ENCODE data around the gene PMPCA.

Gene PMPCA

GRCh38 chr9:136373300-136374182 lies 36.9 kb upstream of the PMPCA start, which contains the start of gene CARD9:
CARD9 (minus strand) TSS chr9:136373669; CDS start chr9:136372078, 1,591 bp downstream.
- DNase-seq (ENCODE audit: low read depth), result no peak

- DNase-seq (ENCODE audit: low read depth), result no peak
Measured at GRCh38 chr9:136374183-136374575, 36.3 kb upstream of the PMPCA start.

- DNase-seq (ENCODE audit: low read depth), result no peak
Measured at GRCh38 chr9:136375096-136375495, 35.4 kb upstream of the PMPCA start.

GRCh38 chr9:136376457-136376856 lies 34.0 kb upstream of the PMPCA start:
- DNase-seq (ENCODE audit: low read depth), result no peak

GRCh38 chr9:136377341-136378169 lies 32.9 kb upstream of the PMPCA start:
- DNase-seq (ENCODE audit: low read depth), result no peak

- no peak for DNase-seq (ENCODE audit: low read depth)
Measured at GRCh38 chr9:136378170-136379002, 32.1 kb upstream of the PMPCA start.

- DNase-seq (ENCODE audit: low read depth), result no peak
Measured at GRCh38 chr9:136379003-136379287, 31.5 kb upstream of the PMPCA start.

GRCh38 chr9:136379401-136379800 lies 31.1 kb upstream of the PMPCA start:
- no peak for DNase-seq (ENCODE audit: low read depth)

- DNase-seq (ENCODE audit: low read depth), result no peak
Measured at GRCh38 chr9:136379891-136380290, 30.6 kb upstream of the PMPCA start.

- DNase-seq (ENCODE audit: low read depth), result no peak
Measured at GRCh38 chr9:136380381-136380780, 30.1 kb upstream of the PMPCA start.

- DNase-seq (ENCODE audit: low read depth), result no peak
Measured at GRCh38 chr9:136381311-136381710, 29.1 kb upstream of the PMPCA start.

GRCh38 chr9:136381966-136382513 lies 28.4 kb upstream of the PMPCA start:
- DNase-seq (ENCODE audit: low read depth), result no peak

GRCh38 chr9:136383436-136383835 lies 27.0 kb upstream of the PMPCA start:
- DNase-seq (ENCODE audit: low read depth), result no peak

GRCh38 chr9:136385015-136385414 lies 25.4 kb upstream of the PMPCA start:
- no peak for DNase-seq (ENCODE audit: low read depth)

GRCh38 chr9:136386018-136386417 lies 24.4 kb upstream of the PMPCA start:
- DNase-seq (ENCODE audit: low read depth), result no peak

- DNase-seq (ENCODE audit: low read depth), result no peak
Measured at GRCh38 chr9:136387217-136387616, 23.2 kb upstream of the PMPCA start.

- no peak for DNase-seq (ENCODE audit: low read depth)
Measured at GRCh38 chr9:136389396-136389795, 21.1 kb upstream of the PMPCA start.

- DNase-seq (ENCODE audit: low read depth), result no peak
Measured at GRCh38 chr9:136391737-136392537, 18.5 kb upstream of the PMPCA start.

- no peak for DNase-seq (ENCODE audit: low read depth)
Measured at GRCh38 chr9:136392538-136393449, 17.7 kb upstream of the PMPCA start.

GRCh38 chr9:136393531-136393930 lies 16.9 kb upstream of the PMPCA start:
- no peak for DNase-seq (ENCODE audit: low read depth)

All from fibroblast of gingiva (primary cell).